Stomach (tissue), 4 donors: Measurements from ENCODE around the gene HRH1.

Source experiments
- EP300 ChIP-seq: sonication (generic); formaldehyde crosslinking; IDR thresholded peaks from one replicate; pipeline ENCODE4 v1.6.1; 2017; ENCODE audit warnings: antibody characterized with exemption
- POLR2A ChIP-seq, 4 donors: fragments of 450-650 bp; IDR thresholded peaks; one replicate each; pipeline ENCODE4 v1.6.1; 2016; ENCODE audit warnings: antibody characterized with exemption in 4 of 4, control low read depth in 2 of 4, mild to moderate bottlenecking in 1 of 4, moderate library complexity in 1 of 4
- POLR2AphosphoS5 ChIP-seq, 3 donors: sonication (generic); formaldehyde crosslinking; IDR thresholded peaks; one replicate each; pipeline ENCODE4 v1.6.1; 2016; ENCODE audit warnings: antibody characterized with exemption in 3 of 3
- TF ChIP-seq, protein P1 (sequence below), 7 experiments: fragments of 450-650 bp in 4 of 7; fragments of 200-600 bp in 3 of 7; sonication (generic) in 3 of 7; IDR thresholded peaks; one replicate each; pipeline ENCODE4 v1.5.1; 2016 to 2019; ENCODE audit warnings: antibody characterized with exemption in 7 of 7, control low read depth in 2 of 7, mild to moderate bottlenecking in 1 of 7

DNA sequence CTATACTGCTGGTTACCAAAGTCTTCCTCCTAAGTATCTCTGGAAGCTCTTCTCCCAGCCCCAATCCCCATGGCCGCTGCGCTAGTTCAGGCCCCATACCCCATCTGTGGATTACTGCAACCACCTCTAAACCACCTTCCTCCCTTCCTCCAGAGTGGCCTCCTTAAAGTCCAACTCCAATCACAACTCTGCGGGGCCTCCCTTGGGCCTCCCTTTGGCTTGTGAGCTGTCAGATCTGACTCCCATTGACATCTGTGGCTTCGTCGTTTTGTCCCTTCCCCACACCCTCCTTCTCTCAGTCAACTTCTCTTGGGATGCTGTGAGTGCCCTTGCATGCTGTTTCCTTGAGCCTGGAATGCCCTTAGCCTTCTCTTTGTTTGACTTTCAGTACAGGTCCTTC lies 9.3 kb upstream of the HRH1 start:
- no peak for TF ChIP-seq POLR2A (IDR thresholded peaks at IDR 0.05)
- TF ChIP-seq, protein P1, sequence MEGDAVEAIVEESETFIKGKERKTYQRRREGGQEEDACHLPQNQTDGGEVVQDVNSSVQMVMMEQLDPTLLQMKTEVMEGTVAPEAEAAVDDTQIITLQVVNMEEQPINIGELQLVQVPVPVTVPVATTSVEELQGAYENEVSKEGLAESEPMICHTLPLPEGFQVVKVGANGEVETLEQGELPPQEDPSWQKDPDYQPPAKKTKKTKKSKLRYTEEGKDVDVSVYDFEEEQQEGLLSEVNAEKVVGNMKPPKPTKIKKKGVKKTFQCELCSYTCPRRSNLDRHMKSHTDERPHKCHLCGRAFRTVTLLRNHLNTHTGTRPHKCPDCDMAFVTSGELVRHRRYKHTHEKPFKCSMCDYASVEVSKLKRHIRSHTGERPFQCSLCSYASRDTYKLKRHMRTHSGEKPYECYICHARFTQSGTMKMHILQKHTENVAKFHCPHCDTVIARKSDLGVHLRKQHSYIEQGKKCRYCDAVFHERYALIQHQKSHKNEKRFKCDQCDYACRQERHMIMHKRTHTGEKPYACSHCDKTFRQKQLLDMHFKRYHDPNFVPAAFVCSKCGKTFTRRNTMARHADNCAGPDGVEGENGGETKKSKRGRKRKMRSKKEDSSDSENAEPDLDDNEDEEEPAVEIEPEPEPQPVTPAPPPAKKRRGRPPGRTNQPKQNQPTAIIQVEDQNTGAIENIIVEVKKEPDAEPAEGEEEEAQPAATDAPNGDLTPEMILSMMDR (IDR thresholded peaks at IDR 0.05), result no peak
- no peak for TF ChIP-seq EP300
- TF ChIP-seq POLR2AphosphoS5 (IDR thresholded peaks at IDR 0.05), result no peak
